Stimulated activated naive CD8-positive, alpha-beta T cell treated with anti-CD3 and anti-CD28 coated beads, Interleukin-15, amount 100 ng/mL, for 72 hours (primary cell): ENCODE results near the gene FAM98C.

Experiments
- ATAC-seq: fragments of 150-1000 bp; cut with Tn5 transposase; 2 replicates; pipeline ENCODE4 v1.10.0; 2021; ENCODE audit warnings: mild to moderate bottlenecking, moderate library complexity
- DNase-seq, 2 donors: peaks; one replicate each; pipeline ENCODE4 v3.0.0; 2021 to 2022
- H3K27ac Mint-ChIP-seq, 2 donors: one replicate each; pipeline ENCODE4 v1.8.0; 2022; ENCODE audit warnings: mild to moderate bottlenecking in 2 of 2, mixed read lengths in 2 of 2, moderate library complexity in 2 of 2
- H3K27me3 Mint-ChIP-seq: one replicate; pipeline ENCODE4 v1.8.0; 2022; ENCODE audit warnings: mixed read lengths
- H3K4me1 Mint-ChIP-seq: one replicate; pipeline ENCODE4 v1.8.0; 2022; ENCODE audit warnings: mild to moderate bottlenecking, mixed read lengths
- H3K4me3 Mint-ChIP-seq, 2 donors: one replicate each; pipeline ENCODE4 v1.8.0; 2022; ENCODE audit warnings: mild to moderate bottlenecking in 2 of 2, mixed read lengths in 2 of 2, moderate library complexity in 1 of 2
- H3K9me3 Mint-ChIP-seq, 2 donors: one replicate each; pipeline ENCODE4 v1.8.0; 2022; ENCODE audit warnings: mixed read lengths in 2 of 2

FAM98C gene

GRCh38 chr19:38373907-38374331, 29.0 kb upstream of the FAM98C start:
- H3K4me1 Mint-ChIP-seq, result peaks cover 25% of the 10 kb centered on the region
- ATAC-seq, result no peak
- DNase-seq, result no peak
- H3K27ac Mint-ChIP-seq, result peak overlapping the region; percentile 78 to 100
- H3K4me3 Mint-ChIP-seq, result peak overlapping the region; percentile 92 to 99
- H3K9me3 Mint-ChIP-seq, result no peaks in the 10 kb centered on the region
- no peaks in the 10 kb centered on the region for H3K27me3 Mint-ChIP-seq

DNA sequence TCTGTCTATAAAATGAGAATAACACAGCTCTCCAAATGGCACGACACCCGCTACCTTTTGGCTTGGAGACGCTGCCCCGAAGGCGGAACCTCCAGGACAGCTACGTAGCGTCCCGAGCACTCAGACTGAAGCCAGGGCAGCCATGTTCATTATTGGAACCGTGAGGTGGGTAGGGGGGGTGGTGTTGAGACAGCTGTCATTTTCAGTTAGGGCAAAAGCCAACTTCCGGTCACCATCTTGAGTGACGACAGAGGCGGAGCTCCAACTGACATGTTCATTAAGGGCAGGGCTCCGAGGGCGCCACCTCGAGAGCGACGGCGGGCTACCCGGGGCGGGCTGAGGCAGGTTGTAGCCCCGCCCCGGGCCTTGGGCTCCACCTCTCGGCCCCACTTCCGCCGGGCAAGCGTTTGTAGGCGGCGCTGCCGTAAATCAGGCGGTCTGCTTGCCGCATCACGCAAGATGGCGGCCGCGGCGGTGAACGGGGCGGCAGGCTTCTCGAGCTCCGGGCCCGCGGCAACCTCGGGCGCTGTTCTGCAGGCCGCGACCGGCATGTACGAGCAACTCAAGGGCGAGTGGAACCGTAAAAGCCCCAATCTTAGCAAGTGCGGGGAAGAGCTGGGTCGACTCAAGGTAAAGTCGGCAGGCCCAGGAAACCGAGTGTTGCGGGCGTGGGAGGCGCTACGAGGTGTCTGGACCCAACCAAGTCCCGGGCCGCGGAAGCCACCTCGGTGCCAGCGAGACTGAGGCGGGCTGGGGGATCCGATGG, 28.4 kb upstream of the FAM98C start, which contains the start of gene PSMD8:
Gene PSMD8, plus strand, starts transcription at position 240 of the 766 bp plus-strand sequence. Its CDS starts 31 bp downstream, at position 271.
- Mint-ChIP-seq H3K27ac (peak within 1 kb of the TSS; percentile 99 to 100), H3K4me3 (peak within 1 kb of the TSS; percentile 92 to 99), H3K9me3 (no peaks in the 10 kb centered on the region), H3K4me1 (peaks cover 29% of the 10 kb centered on the region), H3K27me3 (no peaks in the 10 kb centered on the region)
- peak; percentile 99 for DNase-seq
- ATAC-seq, result peak; percentile 98

- Mint-ChIP-seq H3K4me1 (peaks cover 31% of the 10 kb centered on the region), H3K9me3 (no peaks in the 10 kb centered on the region), H3K27me3 (no peaks in the 10 kb centered on the region), H3K27ac (peak overlapping the region; percentile 99 to 100), H3K4me3 (peak overlapping the region; percentile 92 to 99)
- DNase-seq, result no peak
- ATAC-seq, result peak; percentile 0
These were observed 27.8 kb upstream of the FAM98C start for GRCh38 chr19:38375098-38375493.

- DNase-seq (no peak), ATAC-seq (no peak)
- H3K27ac Mint-ChIP-seq, result peak overlapping the region in 1 of 2 donors; percentile 84
- H3K9me3 Mint-ChIP-seq, result no peaks in the 10 kb centered on the region
- H3K4me3 Mint-ChIP-seq, result peak overlapping the region; percentile 92 to 99
- no peaks in the 10 kb centered on the region for H3K27me3 Mint-ChIP-seq
- H3K4me1 Mint-ChIP-seq, result peaks cover 31% of the 10 kb centered on the region
These were observed 27.1 kb upstream of the FAM98C start for GRCh38 chr19:38375748-38376147.

GRCh38 chr19:38376576-38376975, 26.3 kb upstream of the FAM98C start:
- Mint-ChIP-seq H3K4me1 (peaks cover 31% of the 10 kb centered on the region), H3K27ac (no peak overlapping the region), H3K4me3 (peak overlapping the region; percentile 56), H3K9me3 (no peaks in the 10 kb centered on the region), H3K27me3 (no peaks in the 10 kb centered on the region)
- ATAC-seq (no peak), DNase-seq (no peak)

DNA sequence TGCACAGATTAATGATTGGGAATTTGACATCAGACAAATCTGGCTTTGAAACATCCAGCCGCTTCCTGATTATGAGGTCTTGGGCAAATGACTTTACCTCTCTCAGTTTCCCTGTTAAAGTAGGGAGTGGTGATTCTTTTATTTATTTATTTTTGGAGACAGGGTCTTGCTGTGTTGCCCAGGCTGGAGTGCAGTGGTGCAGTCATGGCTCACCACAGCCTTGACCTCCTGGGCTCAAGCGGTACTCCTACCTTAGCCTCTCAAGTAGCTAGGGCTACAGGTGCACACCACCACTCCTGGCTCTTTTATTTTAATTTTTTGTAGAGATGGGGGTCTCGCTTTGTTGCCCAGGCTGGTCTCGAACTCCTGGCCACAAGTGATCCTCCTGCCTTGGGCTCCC, 25.8 kb upstream of the FAM98C start:
- peak overlapping the region in 1 of 2 donors; percentile 56 for H3K4me3 Mint-ChIP-seq
- peak overlapping the region in 1 of 2 donors; percentile 71 for H3K27ac Mint-ChIP-seq

DNA sequence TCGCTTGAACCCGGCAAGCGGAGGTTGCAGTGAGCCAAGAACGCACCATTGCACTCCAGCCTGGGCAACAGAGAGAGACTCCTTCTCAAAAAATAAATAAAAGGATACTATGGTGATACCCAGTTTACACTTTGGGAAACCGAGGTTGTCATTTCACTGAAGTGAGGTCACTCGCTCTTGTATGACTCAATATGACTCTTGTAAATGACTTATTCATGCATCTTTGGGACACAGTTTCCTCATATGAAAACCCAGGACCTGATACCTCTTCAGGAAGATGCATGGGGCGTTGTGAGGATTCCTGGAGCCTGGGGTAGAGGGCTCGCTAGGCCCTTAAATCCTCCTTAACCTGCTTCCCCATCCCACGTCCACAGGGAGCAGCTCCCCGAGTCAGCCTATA, 24.0 kb upstream of the FAM98C start:
- no peak overlapping the region for H3K4me3 Mint-ChIP-seq
- no peaks in the 10 kb centered on the region for H3K9me3 Mint-ChIP-seq
- H3K27me3 Mint-ChIP-seq, result no peaks in the 10 kb centered on the region

More for the DNA sequence above, 25.8 kb upstream of the FAM98C start:
- DNase-seq (no peak), ATAC-seq (no peak)
- Mint-ChIP-seq H3K27me3 (no peaks in the 10 kb centered on the region), H3K9me3 (no peaks in the 10 kb centered on the region), H3K4me1 (peaks cover 31% of the 10 kb centered on the region)

GRCh38 chr19:38381138-38381537, 21.8 kb upstream of the FAM98C start:
- H3K27ac Mint-ChIP-seq, result no peak overlapping the region
- DNase-seq (no peak), ATAC-seq (no peak)
- no peak overlapping the region for H3K4me3 Mint-ChIP-seq
- H3K27me3 Mint-ChIP-seq, result peaks cover 7% of the 10 kb centered on the region
- peaks cover 32% of the 10 kb centered on the region for H3K4me1 Mint-ChIP-seq
- H3K9me3 Mint-ChIP-seq, result no peaks in the 10 kb centered on the region

More for the DNA sequence above, 24.0 kb upstream of the FAM98C start:
- H3K27ac Mint-ChIP-seq, result no peak overlapping the region
- DNase-seq (no peak), ATAC-seq (no peak)
- peaks cover 31% of the 10 kb centered on the region for H3K4me1 Mint-ChIP-seq

- ATAC-seq, result no peak
- peaks cover 21% of the 10 kb centered on the region for H3K27me3 Mint-ChIP-seq
- no peak overlapping the region for H3K27ac Mint-ChIP-seq
- H3K4me3 Mint-ChIP-seq, result no peak overlapping the region
- peaks cover 41% of the 10 kb centered on the region for H3K4me1 Mint-ChIP-seq
- H3K9me3 Mint-ChIP-seq, result no peaks in the 10 kb centered on the region
- DNase-seq, result no peak
These were observed 19.7 kb upstream of the FAM98C start for GRCh38 chr19:38383184-38383583.

GRCh38 chr19:38383743-38384142, 19.1 kb upstream of the FAM98C start:
- H3K27me3 Mint-ChIP-seq, result peaks cover 23% of the 10 kb centered on the region
- no peak overlapping the region for H3K27ac Mint-ChIP-seq
- DNase-seq, result no peak

GRCh38 chr19:38384209-38385027, 18.5 kb upstream of the FAM98C start:
- DNase-seq (no peak), ATAC-seq (no peak)
- H3K9me3 Mint-ChIP-seq, result no peaks in the 10 kb centered on the region
- H3K27me3 Mint-ChIP-seq, result peaks cover 27% of the 10 kb centered on the region
- peak overlapping the region in 1 of 2 donors; percentile 54 for H3K27ac Mint-ChIP-seq
- no peak overlapping the region for H3K4me3 Mint-ChIP-seq
- H3K4me1 Mint-ChIP-seq, result peaks cover 40% of the 10 kb centered on the region

More at GRCh38 chr19:38383743-38384142, 19.1 kb upstream of the FAM98C start:
- no peak for ATAC-seq
- Mint-ChIP-seq H3K4me3 (no peak overlapping the region), H3K4me1 (peaks cover 43% of the 10 kb centered on the region), H3K9me3 (no peaks in the 10 kb centered on the region)

GRCh38 chr19:38385057-38385803, 17.7 kb upstream of the FAM98C start:
- peaks cover 35% of the 10 kb centered on the region for H3K27me3 Mint-ChIP-seq
- peaks cover 37% of the 10 kb centered on the region for H3K4me1 Mint-ChIP-seq
- ATAC-seq (no peak), DNase-seq (no peak)
- no peaks in the 10 kb centered on the region for H3K9me3 Mint-ChIP-seq
- H3K4me3 Mint-ChIP-seq, result no peak overlapping the region
- H3K27ac Mint-ChIP-seq, result no peak overlapping the region

DNA sequence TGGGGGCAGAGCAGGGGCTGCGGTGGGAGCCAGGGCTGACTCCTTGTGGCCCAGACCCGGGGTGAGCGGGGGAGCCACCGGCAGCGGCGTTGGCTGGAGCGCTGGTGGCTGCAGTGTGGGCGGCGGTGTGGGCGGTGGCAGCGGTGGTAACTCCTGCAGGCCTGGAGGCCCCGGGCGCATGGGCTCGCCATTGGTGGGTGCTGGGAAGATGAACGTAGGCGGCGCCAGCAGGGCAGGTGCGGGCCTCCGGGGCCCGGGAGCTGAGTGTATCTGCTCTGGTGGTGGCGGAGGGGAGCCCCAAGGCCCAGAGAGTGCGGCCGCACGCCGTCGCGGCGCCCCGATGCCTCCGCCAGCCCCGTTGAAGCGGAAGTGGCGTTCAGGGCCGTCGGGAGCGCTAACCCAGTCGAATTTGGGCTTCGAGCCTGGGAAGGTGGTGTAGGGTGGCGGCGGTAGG, 17.1 kb upstream of the FAM98C start:
- peaks cover 41% of the 10 kb centered on the region for H3K27me3 Mint-ChIP-seq
- ATAC-seq, result no peak

DNA sequence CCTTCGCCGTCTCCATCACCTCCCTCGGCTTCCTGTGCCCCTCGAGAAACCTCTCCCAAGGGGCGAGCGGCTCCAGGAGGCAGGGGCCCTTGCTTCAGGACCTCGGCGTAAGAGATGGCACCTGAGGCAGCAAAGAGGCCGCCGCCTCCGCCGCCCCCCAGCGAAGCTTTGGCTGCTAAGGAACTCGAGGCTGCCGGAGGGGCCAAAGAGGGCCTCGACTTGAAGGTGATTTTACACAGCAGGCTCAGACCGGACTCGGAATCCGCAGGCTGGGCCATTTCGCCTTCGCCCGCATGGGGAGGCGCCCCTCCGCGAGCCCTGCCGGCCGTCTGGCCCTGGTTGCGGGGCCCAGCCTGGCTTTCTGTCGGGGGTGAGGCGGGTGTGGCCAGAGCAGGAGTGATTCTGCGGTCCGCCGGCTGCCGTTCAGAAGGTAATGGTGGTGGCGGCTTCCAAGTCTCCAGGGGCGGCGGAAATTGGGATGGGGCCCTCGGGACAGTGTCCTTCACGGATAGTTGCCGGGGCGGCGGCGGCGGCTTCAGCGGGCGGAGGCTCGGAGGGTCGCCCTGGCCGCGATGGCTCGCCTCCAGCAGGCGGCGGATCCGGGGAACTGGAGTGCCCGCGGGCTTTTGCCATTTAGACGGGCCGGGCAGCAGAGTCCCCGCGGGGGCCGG, 16.5 kb upstream of the FAM98C start:
- DNase-seq (no peak), ATAC-seq (no peak)
- Mint-ChIP-seq H3K4me1 (peaks cover 37% of the 10 kb centered on the region), H3K9me3 (no peaks in the 10 kb centered on the region), H3K27ac (no peak overlapping the region), H3K27me3 (peaks cover 47% of the 10 kb centered on the region), H3K4me3 (peak overlapping the region in 1 of 2 donors; percentile 80)

More for the DNA sequence above, 17.1 kb upstream of the FAM98C start:
- Mint-ChIP-seq H3K4me1 (peaks cover 37% of the 10 kb centered on the region), H3K9me3 (no peaks in the 10 kb centered on the region), H3K4me3 (peak overlapping the region in 1 of 2 donors; percentile 80), H3K27ac (no peak overlapping the region)
- DNase-seq, result no peak
